Measurements from ENCODE around the gene PHKB.

PHKB gene

GRCh38 chr16:47578033-47578432 lies 116.9 kb downstream of the PHKB start:
- no peak overlapping the region for H3K27ac ChIP-seq
- TF ChIP-seq CTCF (IDR thresholded peaks at IDR 0.05), result no peak
- no peak overlapping the region for H3K4me3 ChIP-seq
- DNase-seq (ENCODE audit: low spot score), result no peak

GRCh38 chr16:47578573-47578972 lies 117.4 kb downstream of the PHKB start:
- TF ChIP-seq CTCF (IDR thresholded peaks at IDR 0.05), result no peak
- H3K4me3 ChIP-seq, result no peak overlapping the region
- no peak for DNase-seq (ENCODE audit: low spot score)
- H3K27ac ChIP-seq, result no peak overlapping the region

- DNase-seq (ENCODE audit: low spot score), result no peak
- Histone ChIP-seq H3K27ac (no peak overlapping the region), H3K4me3 (no peak overlapping the region)
- no peak for TF ChIP-seq CTCF (IDR thresholded peaks at IDR 0.05)
Measured at GRCh38 chr16:47581114-47581513, 120.0 kb downstream of the PHKB start.

GRCh38 chr16:47584464-47585225 lies 123.5 kb downstream of the PHKB start:
- Histone ChIP-seq H3K4me3 (no peak overlapping the region), H3K27ac (no peak overlapping the region)
- no peak for TF ChIP-seq CTCF (IDR thresholded peaks at IDR 0.05)
- DNase-seq (ENCODE audit: low spot score), result no peak

GRCh38 chr16:47586121-47586520 lies 125.0 kb downstream of the PHKB start:
- DNase-seq (ENCODE audit: low spot score), result no peak
- H3K27ac ChIP-seq, result no peak overlapping the region
- no peak overlapping the region for H3K4me3 ChIP-seq
- TF ChIP-seq CTCF (IDR thresholded peaks at IDR 0.05), result no peak

GRCh38 chr16:47590472-47590871 lies 129.3 kb downstream of the PHKB start:
- H3K27ac ChIP-seq, result no peak overlapping the region
- no peak for DNase-seq (ENCODE audit: low spot score)
- no peak overlapping the region for H3K4me3 ChIP-seq
- no peak for TF ChIP-seq CTCF (IDR thresholded peaks at IDR 0.05)

- Histone ChIP-seq H3K4me3 (no peak overlapping the region), H3K27ac (no peak overlapping the region)
- DNase-seq (ENCODE audit: low spot score), result no peak
- TF ChIP-seq CTCF (IDR thresholded peaks at IDR 0.05), result no peak
Measured at GRCh38 chr16:47592232-47592631, 131.1 kb downstream of the PHKB start.

All from coronary artery (tissue), 2 donors.